GM12873 (cell line): ENCODE results near the gene CENPQ.

ENCODE experiments used
- TF ChIP-seq, protein P1 (sequence below): IDR thresholded peaks from 2 replicates; pipeline ENCODE4 v1.5.1; 2012; ENCODE audit warnings: low read depth, mild to moderate bottlenecking, moderate library complexity, low read length, control low read depth; ENCODE audit not compliant: insufficient read depth; ENCODE audit errors: missing control alignments

The CENPQ gene

DNA sequence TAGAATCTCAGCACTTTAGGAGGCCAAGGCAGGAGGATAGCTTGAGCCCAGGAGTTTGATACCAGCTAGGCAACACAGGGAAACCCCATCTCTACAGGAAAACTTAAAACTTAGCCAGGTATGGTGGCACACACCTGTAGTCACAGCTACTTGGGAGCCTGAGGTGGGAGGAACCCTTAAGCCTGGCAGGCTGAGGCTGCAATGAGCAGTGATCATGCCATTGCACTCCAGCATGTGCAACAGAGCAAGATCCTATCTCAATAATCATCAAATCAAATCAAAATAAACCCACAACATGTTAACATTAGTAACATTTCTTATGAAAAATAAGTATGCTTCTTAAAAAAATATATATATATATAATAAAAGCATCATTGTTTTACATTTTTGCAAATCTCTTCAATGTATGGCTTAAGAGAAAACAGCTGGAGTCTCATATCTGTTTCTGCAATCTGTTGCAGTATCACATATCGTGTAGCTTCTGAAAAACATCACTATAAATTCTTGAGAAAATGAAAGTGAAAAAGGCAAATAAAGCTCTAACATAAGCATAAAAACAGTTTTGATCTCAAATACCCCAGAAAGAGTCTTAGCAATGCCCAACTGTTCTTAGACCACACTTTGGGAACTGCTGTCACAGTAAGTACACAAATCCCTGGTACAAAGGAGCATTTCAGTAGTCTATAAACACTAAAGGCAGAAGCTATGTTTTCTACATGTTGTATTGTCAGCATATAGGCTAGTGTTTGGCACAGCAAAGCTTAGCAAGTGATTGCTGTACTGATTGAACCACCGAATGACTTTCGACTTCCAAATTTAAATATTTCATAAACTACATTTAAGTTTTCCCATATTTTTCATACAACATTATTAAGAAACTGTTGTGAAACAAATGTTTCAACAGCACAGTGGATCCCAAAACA is 8.1 kb upstream of the CENPQ start:
- TF ChIP-seq, protein P1, sequence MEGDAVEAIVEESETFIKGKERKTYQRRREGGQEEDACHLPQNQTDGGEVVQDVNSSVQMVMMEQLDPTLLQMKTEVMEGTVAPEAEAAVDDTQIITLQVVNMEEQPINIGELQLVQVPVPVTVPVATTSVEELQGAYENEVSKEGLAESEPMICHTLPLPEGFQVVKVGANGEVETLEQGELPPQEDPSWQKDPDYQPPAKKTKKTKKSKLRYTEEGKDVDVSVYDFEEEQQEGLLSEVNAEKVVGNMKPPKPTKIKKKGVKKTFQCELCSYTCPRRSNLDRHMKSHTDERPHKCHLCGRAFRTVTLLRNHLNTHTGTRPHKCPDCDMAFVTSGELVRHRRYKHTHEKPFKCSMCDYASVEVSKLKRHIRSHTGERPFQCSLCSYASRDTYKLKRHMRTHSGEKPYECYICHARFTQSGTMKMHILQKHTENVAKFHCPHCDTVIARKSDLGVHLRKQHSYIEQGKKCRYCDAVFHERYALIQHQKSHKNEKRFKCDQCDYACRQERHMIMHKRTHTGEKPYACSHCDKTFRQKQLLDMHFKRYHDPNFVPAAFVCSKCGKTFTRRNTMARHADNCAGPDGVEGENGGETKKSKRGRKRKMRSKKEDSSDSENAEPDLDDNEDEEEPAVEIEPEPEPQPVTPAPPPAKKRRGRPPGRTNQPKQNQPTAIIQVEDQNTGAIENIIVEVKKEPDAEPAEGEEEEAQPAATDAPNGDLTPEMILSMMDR, result no peak

DNA sequence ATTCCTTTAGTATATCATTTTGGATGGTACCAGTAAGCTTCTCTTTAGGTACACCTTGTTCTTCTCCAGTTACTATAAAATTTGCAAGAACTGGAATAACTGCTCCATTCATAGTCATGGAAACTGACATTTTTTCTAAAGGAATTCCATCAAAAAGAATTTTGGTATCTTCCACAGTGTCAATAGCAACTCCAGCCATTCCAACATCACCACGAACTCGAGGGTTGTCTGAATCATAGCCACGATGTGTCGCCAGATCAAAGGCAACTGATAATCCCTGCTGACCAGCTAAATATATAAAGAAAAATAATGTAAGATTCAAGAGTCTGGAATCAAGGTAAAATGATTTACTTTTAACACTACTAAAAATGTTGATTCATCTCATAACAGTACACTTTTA is 5.4 kb upstream of the CENPQ start:
- TF ChIP-seq, protein P1, result no peak

DNA sequence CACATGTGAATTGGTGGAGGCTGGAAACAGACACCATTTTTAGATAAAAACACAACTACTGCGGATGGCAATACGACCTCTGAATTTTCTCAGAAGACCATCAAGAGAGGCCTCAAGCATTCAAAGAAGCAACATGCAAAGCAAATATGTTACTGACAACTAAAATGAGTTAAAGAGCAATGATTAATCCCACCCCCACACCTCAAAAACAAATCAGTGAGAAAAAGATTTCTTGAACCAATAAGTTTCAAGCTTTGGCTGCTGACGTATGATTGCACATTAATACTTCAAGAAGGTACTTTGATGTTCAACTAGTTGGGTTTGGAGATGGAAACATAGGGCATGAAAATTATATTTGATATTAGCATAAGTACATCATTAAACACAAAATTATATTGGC is 1.1 kb upstream of the CENPQ start:
- TF ChIP-seq, protein P1, result no peak

DNA sequence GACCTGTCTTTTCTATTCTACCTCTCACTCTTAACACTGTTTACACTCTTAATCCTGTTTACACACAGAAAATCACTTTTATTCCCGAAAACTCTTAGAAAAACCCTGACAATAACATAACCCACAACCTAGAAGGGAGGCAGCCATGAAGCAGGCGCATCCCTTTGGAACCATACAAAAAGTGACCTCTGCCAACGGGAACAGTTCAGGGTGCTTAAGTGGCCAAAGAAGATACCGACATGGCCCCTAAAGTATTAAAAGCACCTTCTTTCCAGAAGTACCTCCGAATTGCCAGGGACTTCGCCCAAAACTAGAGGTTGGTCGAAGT is 607 bp upstream of the CENPQ start:
- TF ChIP-seq, protein P1, result no peak

DNA sequence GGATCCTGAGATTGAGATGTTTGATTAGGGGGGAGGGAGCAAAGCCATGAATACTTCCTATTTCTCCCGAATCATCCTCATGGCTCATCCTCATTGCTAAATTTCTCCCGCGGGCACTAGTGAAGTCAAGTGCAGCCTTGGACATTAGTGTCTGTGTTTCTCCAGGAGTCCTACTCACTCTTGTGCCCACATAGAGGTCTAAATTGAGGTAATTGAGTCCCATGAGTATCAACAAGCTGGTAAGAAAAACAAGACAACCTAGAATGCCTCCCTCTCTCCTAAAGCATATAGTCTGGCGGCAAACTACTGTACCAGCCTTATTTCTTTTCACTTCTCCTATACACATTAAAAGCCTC is 420 bp downstream of the CENPQ start:
- TF ChIP-seq, protein P1, result no peak

DNA sequence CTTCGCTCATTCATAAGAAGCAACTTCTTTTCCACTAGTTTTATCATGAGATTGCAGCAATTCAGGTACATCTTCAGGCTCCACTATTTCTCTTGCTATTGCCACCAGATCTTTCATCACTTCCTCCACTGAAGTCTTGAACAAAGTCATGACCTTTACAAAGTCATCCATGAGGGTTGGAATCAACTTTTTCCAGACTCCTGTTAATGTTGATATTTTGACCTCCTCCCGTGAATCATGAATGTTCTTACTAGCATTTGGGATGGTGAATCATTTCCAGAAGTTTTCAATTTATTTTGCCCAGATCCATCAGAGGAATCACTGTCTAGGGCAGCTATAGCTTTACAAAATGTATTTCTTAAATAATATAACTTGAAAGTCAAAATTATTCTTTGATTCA is 1.5 kb downstream of the CENPQ start:
- TF ChIP-seq, protein P1, result no peak

DNA sequence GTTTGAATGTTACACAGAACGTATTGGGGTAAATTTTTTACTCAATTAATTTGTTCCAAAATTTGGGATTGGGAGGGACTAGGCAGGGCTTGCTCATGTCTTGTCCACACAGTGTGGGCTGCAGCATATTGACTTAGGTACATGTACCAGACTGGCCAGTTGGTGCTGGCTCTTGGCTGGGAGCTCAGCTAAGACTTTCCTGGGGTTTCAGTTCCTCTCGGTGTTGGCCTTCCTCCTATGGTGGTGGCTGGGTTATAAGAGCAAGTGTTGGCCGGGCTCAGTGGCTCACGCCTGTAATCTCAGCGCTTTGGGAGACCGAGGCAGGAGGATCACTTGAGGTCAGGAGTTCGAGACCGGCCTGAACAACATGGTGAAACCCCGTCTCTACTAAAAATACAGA is 4.9 kb downstream of the CENPQ start:
- TF ChIP-seq, protein P1, result no peak
